Nephron progenitor cell (in vitro differentiated cells): ENCODE measurements around the gene RNF183.

Source experiments
- DNase-seq: peaks from one replicate; pipeline ENCODE4 v3.0.0; 2021
- H3K27ac Mint-ChIP-seq: 2 replicates; pipeline ENCODE4 v1.8.0; 2021; ENCODE audit warnings: mild to moderate bottlenecking, moderate library complexity, mixed read lengths
- H3K27me3 Mint-ChIP-seq: 2 replicates; pipeline ENCODE4 v1.8.0; 2021; ENCODE audit warnings: mild to moderate bottlenecking, low read depth, mixed read lengths; ENCODE audit not compliant: poor library complexity
- H3K36me3 Mint-ChIP-seq: 2 replicates; pipeline ENCODE4 v1.8.0; 2021; ENCODE audit warnings: low read depth, mixed read lengths
- H3K4me1 Mint-ChIP-seq: 2 replicates; pipeline ENCODE4 v1.8.0; 2021; ENCODE audit warnings: mixed read lengths
- H3K4me3 Mint-ChIP-seq: 2 replicates; pipeline ENCODE4 v1.8.0; 2021; ENCODE audit warnings: mild to moderate bottlenecking, moderate library complexity, mixed read lengths
- H3K9me3 Mint-ChIP-seq: 2 replicates; pipeline ENCODE4 v1.8.0; 2021; ENCODE audit warnings: mild to moderate bottlenecking, moderate library complexity, mixed read lengths
- CTCF ChIP-seq: fragments of 200-600 bp; sonication (generic); IDR thresholded peaks from 2 replicates; pipeline ENCODE4 v1.5.0; 2021; ENCODE audit warnings: antibody characterized with exemption

Gene RNF183

GRCh38 chr9:113315231-113315630, 12.1 kb upstream of the RNF183 start:
- H3K27ac Mint-ChIP-seq, result no peak overlapping the region
- H3K4me1 Mint-ChIP-seq, result no peaks in the 10 kb centered on the region
- no peak for TF ChIP-seq CTCF
- no peak for DNase-seq
- peaks cover 19% of the 10 kb centered on the region for H3K27me3 Mint-ChIP-seq
- no peaks in the 10 kb centered on the region for H3K36me3 Mint-ChIP-seq
- no peak overlapping the region for H3K4me3 Mint-ChIP-seq
- H3K9me3 Mint-ChIP-seq, result no peaks in the 10 kb centered on the region

- peak overlapping the region; percentile 58 for H3K27ac Mint-ChIP-seq
- H3K36me3 Mint-ChIP-seq, result no peaks in the 10 kb centered on the region
Observed at GRCh38 chr9:113313261-113313660, 10.1 kb upstream of the RNF183 start.

GRCh38 chr9:113311961-113312360, 8.8 kb upstream of the RNF183 start:
- H3K4me3 Mint-ChIP-seq, result no peak overlapping the region
- no peak overlapping the region for H3K27ac Mint-ChIP-seq

More at GRCh38 chr9:113313261-113313660, 10.1 kb upstream of the RNF183 start:
- Mint-ChIP-seq H3K27me3 (peaks cover 11% of the 10 kb centered on the region), H3K4me3 (no peak overlapping the region), H3K9me3 (no peaks in the 10 kb centered on the region), H3K4me1 (no peaks in the 10 kb centered on the region)
- TF ChIP-seq CTCF, result no peak
- no peak for DNase-seq

GRCh38 chr9:113310538-113310937, 7.4 kb upstream of the RNF183 start:
- Mint-ChIP-seq H3K4me1 (peaks cover 19% of the 10 kb centered on the region), H3K27me3 (peaks cover 5% of the 10 kb centered on the region), H3K36me3 (no peaks in the 10 kb centered on the region), H3K27ac (no peak overlapping the region), H3K9me3 (no peaks in the 10 kb centered on the region), H3K4me3 (no peak overlapping the region)
- DNase-seq, result no peak
- TF ChIP-seq CTCF, result no peak

More at GRCh38 chr9:113311961-113312360, 8.8 kb upstream of the RNF183 start:
- TF ChIP-seq CTCF, result no peak
- no peaks in the 10 kb centered on the region for H3K9me3 Mint-ChIP-seq
- no peaks in the 10 kb centered on the region for H3K36me3 Mint-ChIP-seq
- DNase-seq, result no peak
- peaks cover 9% of the 10 kb centered on the region for H3K4me1 Mint-ChIP-seq
- peaks cover 6% of the 10 kb centered on the region for H3K27me3 Mint-ChIP-seq

GRCh38 chr9:113309204-113309813, 6.1 kb upstream of the RNF183 start:
- Mint-ChIP-seq H3K27ac (no peak overlapping the region), H3K36me3 (no peaks in the 10 kb centered on the region), H3K4me3 (no peak overlapping the region), H3K27me3 (peaks cover 6% of the 10 kb centered on the region), H3K9me3 (no peaks in the 10 kb centered on the region), H3K4me1 (peaks cover 30% of the 10 kb centered on the region)
- TF ChIP-seq CTCF, result peak; percentile 60
- no peak for DNase-seq

- H3K27me3 Mint-ChIP-seq, result peaks cover 6% of the 10 kb centered on the region
- H3K27ac Mint-ChIP-seq, result no peak overlapping the region
- no peak overlapping the region for H3K4me3 Mint-ChIP-seq
- DNase-seq, result peak; percentile 36
- no peaks in the 10 kb centered on the region for H3K9me3 Mint-ChIP-seq
- no peak for TF ChIP-seq CTCF
- H3K36me3 Mint-ChIP-seq, result no peaks in the 10 kb centered on the region
- peaks cover 47% of the 10 kb centered on the region for H3K4me1 Mint-ChIP-seq
Observed at GRCh38 chr9:113307396-113307975, 4.3 kb upstream of the RNF183 start.
